ENCODE data around the gene RIMS4.
A peak's percentile ranks its signal among the peaks of the same experiment; 100 is the strongest.
"Not testable (repeated sequence)": the region's sequence is repeated elsewhere in the genome, so short reads cannot be mapped to it uniquely, and the experiment has no call there.

The RIMS4 gene

GRCh38 chr20:44765701-44766347 is 44.5 kb downstream of the RIMS4 start:
- DNase-seq (ENCODE audit: low read depth in 3 of 3, low spot score in 1 of 3): no peak

GRCh38 chr20:44765091-44765490 is 45.3 kb downstream of the RIMS4 start:
- no peak for DNase-seq (ENCODE audit: low read depth in 3 of 3, low spot score in 1 of 3)

GRCh38 chr20:44763798-44764197 is 46.5 kb downstream of the RIMS4 start:
- not testable (repeated sequence) for DNase-seq (ENCODE audit: low read depth in 3 of 3, low spot score in 1 of 3)

- DNase-seq (ENCODE audit: low read depth in 3 of 3, low spot score in 1 of 3): no peak
Measured at GRCh38 chr20:44762466-44763140, 47.7 kb downstream of the RIMS4 start.

GRCh38 chr20:44761423-44761822 is 48.9 kb downstream of the RIMS4 start:
- DNase-seq (ENCODE audit: low read depth in 3 of 3, low spot score in 1 of 3): no peak

- no peak for DNase-seq (ENCODE audit: low read depth in 3 of 3, low spot score in 1 of 3)
Measured at GRCh38 chr20:44759595-44759994, 50.8 kb downstream of the RIMS4 start.

GRCh38 chr20:44758247-44759101 is 51.9 kb downstream of the RIMS4 start:
- DNase-seq (ENCODE audit: low read depth in 3 of 3, low spot score in 1 of 3): no peak

GRCh38 chr20:44756956-44757355 is 53.4 kb downstream of the RIMS4 start:
- DNase-seq (ENCODE audit: low read depth in 3 of 3, low spot score in 1 of 3): no peak

GRCh38 chr20:44756011-44756688 is 54.2 kb downstream of the RIMS4 start:
- DNase-seq (ENCODE audit: low read depth in 3 of 3, low spot score in 1 of 3): no peak

- DNase-seq (ENCODE audit: low read depth in 3 of 3, low spot score in 1 of 3): no peak
Measured at GRCh38 chr20:44754554-44754953, 55.8 kb downstream of the RIMS4 start.

- DNase-seq (ENCODE audit: low read depth in 3 of 3, low spot score in 1 of 3): no peak
Measured at GRCh38 chr20:44752099-44752931, 58.0 kb downstream of the RIMS4 start.

GRCh38 chr20:44750081-44750805 is 60.1 kb downstream of the RIMS4 start:
- no peak for DNase-seq (ENCODE audit: low read depth in 3 of 3, low spot score in 1 of 3)

- no peak for DNase-seq (ENCODE audit: low read depth in 3 of 3, low spot score in 1 of 3)
Measured at GRCh38 chr20:44748005-44748370, 62.4 kb downstream of the RIMS4 start.

- peak in 2 of 3 donors; percentile 15 to 49 for DNase-seq (ENCODE audit: low read depth in 3 of 3, low spot score in 1 of 3)
Measured at GRCh38 chr20:44747166-44748004, 63.0 kb downstream of the RIMS4 start.

- no peak for DNase-seq (ENCODE audit: low read depth in 3 of 3, low spot score in 1 of 3)
Measured at GRCh38 chr20:44746367-44747165, 63.8 kb downstream of the RIMS4 start.

GRCh38 chr20:44745598-44746366 is 64.6 kb downstream of the RIMS4 start, which contains the start of gene KCNK15:
TSS of gene KCNK15 (plus strand) at chr20:44745865. CDS start at chr20:44745911, 46 bp downstream.
- peak in 1 of 3 donors; percentile 43 for DNase-seq (ENCODE audit: low read depth in 3 of 3, low spot score in 1 of 3)

- no peak for DNase-seq (ENCODE audit: low read depth in 3 of 3, low spot score in 1 of 3)
Measured at GRCh38 chr20:44745122-44745597, 65.2 kb downstream of the RIMS4 start.

Data from stimulated activated CD4-positive, alpha-beta T cell treated with anti-CD3 and anti-CD28 coated beads, TNF-alpha, amount 100 ng/mL, for 1 hour (primary cell).